ENCODE results near the gene SMARCD1. TPM values are rescaled to one million over a fixed set of nuclear protein-coding genes. Genes with fewer than 3 reads are reported as not detected.

The SMARCD1 gene
- total and polyA plus RNA-seq, 9 of the 15 experiments (the other 6 are each of a cell fraction or from before 2014, with no cell fraction given) = 0.86 to 91.7 (median 48.0) TPM

- TF ChIP-seq ZFP30 (CRISPR knock-in tag; IDR thresholded peaks at IDR 0.05; ENCODE audit: borderline replicate concordance) (no peak), ETV1 (tag; conservative IDR thresholded peaks at IDR 0.05; ENCODE audit: low read depth) (0 out of 2 replicates have a peak, but pooled peaks have one; percentile 24), PHB2 (IDR thresholded peaks at IDR 0.05; ENCODE audit: low read depth) (no peak), ESRRA (IDR thresholded peaks at IDR 0.05; ENCODE audit: borderline replicate concordance, low read depth) (peak; percentile 64; the same call in 1 of the 2 replicates), ZNF134 (CRISPR knock-in tag; conservative IDR thresholded peaks at IDR 0.05) (no peak), SAP30 (IDR thresholded peaks at IDR 0.05; ENCODE audit: borderline replicate concordance, insufficient read depth, low read depth, low read length, poor library complexity, severe bottlenecking) (peak; percentile 27), POLR2H (tag; IDR thresholded peaks at IDR 0.05; ENCODE audit: low read depth) (no peak), ZNF23 (CRISPR knock-in tag; IDR thresholded peaks at IDR 0.05) (no peak), ZNF121 (CRISPR knock-in tag; conservative IDR thresholded peaks at IDR 0.05) (no peak), BRF2 (IDR thresholded peaks at IDR 0.05; ENCODE audit: borderline replicate concordance, insufficient read depth, insufficient read length) (no peak), BDP1 (IDR thresholded peaks at IDR 0.05; ENCODE audit: insufficient read depth, insufficient read length) (no peak), ARID4B (CRISPR knock-in tag; IDR thresholded peaks at IDR 0.05) (peak; percentile 47; the same call in 1 of the 2 replicates), SRF (CRISPR knock-in tag; IDR thresholded peaks at IDR 0.05) (no peak), ZNF655 (CRISPR knock-in tag; IDR thresholded peaks at IDR 0.05) (no peak), RBFOX2 (IDR thresholded peaks at IDR 0.05; ENCODE audit: low read depth, low read length) (no peak), CREM (IDR thresholded peaks at IDR 0.05; ENCODE audit: low read depth) (peak; percentile 7; the same call in 1 of the 2 replicates), SMAD4 (CRISPR knock-in tag; conservative IDR thresholded peaks at IDR 0.05) (0 out of 2 replicates have a peak, but pooled peaks have one; percentile 40), ELK1 (CRISPR knock-in tag; IDR thresholded peaks at IDR 0.05) (no peak), RFX5 (IDR thresholded peaks at IDR 0.05; ENCODE audit: low read depth, low read length) (peak; percentile 73), RB1 (IDR thresholded peaks at IDR 0.05; ENCODE audit: low read depth) (no peak)
Observed at GRCh38 chr12:50110127-50110761, 25.1 kb downstream of the SMARCD1 start (continued).

Data from K562 (cell line).